ENCODE measurements around the gene DNAJC18.
"Not testable (repeated sequence)": the region's sequence is repeated elsewhere in the genome, so short reads cannot be mapped to it uniquely, and the experiment has no call there.

The DNAJC18 gene

GRCh38 chr5:139451878-139452660 lies 12.7 kb upstream of the DNAJC18 start:
- TF ChIP-seq, protein P1, sequence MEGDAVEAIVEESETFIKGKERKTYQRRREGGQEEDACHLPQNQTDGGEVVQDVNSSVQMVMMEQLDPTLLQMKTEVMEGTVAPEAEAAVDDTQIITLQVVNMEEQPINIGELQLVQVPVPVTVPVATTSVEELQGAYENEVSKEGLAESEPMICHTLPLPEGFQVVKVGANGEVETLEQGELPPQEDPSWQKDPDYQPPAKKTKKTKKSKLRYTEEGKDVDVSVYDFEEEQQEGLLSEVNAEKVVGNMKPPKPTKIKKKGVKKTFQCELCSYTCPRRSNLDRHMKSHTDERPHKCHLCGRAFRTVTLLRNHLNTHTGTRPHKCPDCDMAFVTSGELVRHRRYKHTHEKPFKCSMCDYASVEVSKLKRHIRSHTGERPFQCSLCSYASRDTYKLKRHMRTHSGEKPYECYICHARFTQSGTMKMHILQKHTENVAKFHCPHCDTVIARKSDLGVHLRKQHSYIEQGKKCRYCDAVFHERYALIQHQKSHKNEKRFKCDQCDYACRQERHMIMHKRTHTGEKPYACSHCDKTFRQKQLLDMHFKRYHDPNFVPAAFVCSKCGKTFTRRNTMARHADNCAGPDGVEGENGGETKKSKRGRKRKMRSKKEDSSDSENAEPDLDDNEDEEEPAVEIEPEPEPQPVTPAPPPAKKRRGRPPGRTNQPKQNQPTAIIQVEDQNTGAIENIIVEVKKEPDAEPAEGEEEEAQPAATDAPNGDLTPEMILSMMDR (conservative IDR thresholded peaks at IDR 0.05; ENCODE audit: control insufficient read depth, insufficient read depth, low read depth, low read length): no peak
- no peak for DNase-seq (ENCODE audit: low read depth)
- H3K4me3 ChIP-seq (ENCODE audit: control insufficient read depth, low read depth, low read length): no peak overlapping the region

GRCh38 chr5:139451176-139451575 lies 11.9 kb upstream of the DNAJC18 start:
- TF ChIP-seq, protein P1 (conservative IDR thresholded peaks at IDR 0.05; ENCODE audit: control insufficient read depth, insufficient read depth, low read depth, low read length): no peak
- DNase-seq (ENCODE audit: low read depth): no peak
- no peak overlapping the region for H3K4me3 ChIP-seq (ENCODE audit: control insufficient read depth, low read depth, low read length)

DNA sequence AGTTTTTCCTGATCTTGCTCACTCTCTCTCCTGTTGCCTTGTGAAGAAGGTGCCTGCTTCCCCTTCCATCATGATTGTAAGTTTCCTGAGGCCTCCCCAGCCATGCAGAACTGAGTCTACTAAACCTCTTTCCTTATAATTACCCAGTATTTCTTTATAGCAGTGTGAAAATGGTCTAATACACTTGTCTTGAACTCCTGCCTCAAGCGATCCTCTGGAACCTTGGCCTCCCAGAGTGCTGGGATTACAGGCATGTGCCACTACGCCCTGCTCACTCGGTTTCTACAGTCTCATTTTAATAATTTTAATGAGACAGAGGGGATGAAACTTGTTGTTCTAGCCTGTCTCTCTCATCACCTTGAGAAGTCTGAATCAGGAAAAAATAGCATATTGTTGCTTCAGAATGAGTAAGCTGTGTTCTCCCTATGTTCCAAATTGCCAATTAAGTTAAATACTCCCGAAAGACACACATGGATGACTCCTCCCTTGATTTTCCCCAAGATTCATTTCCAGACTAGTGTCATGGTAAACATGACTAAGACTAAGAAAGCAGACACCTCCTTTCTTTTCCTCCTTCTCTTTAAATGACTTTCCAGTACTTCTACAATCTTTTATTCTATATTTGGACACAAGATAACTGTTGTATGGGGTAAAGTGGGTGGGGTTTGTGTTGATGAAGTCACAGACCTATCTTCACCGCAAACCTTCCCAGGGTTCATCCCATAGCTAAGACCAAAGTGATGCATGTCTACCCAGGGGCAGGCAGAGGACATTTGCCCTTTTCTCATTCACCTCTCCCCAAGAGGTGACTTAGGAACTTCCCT lies 7.8 kb upstream of the DNAJC18 start:
- DNase-seq (ENCODE audit: low read depth): peak; percentile 81
- TF ChIP-seq, protein P1 (conservative IDR thresholded peaks at IDR 0.05; ENCODE audit: control insufficient read depth, insufficient read depth, low read depth, low read length): no peak
- H3K4me3 ChIP-seq (ENCODE audit: control insufficient read depth, low read depth, low read length): no peak overlapping the region

GRCh38 chr5:139445325-139446170 lies 6.2 kb upstream of the DNAJC18 start:
- DNase-seq (ENCODE audit: low read depth): peak; percentile 30
- TF ChIP-seq, protein P1 (conservative IDR thresholded peaks at IDR 0.05; ENCODE audit: control insufficient read depth, insufficient read depth, low read depth, low read length): no peak
- no peak overlapping the region for H3K4me3 ChIP-seq (ENCODE audit: control insufficient read depth, low read depth, low read length)

GRCh38 chr5:139443831-139444453 lies 4.6 kb upstream of the DNAJC18 start:
- DNase-seq (ENCODE audit: low read depth): peak; percentile 85
- TF ChIP-seq, protein P1 (conservative IDR thresholded peaks at IDR 0.05; ENCODE audit: control insufficient read depth, insufficient read depth, low read depth, low read length): no peak
- H3K4me3 ChIP-seq (ENCODE audit: control insufficient read depth, low read depth, low read length): no peak overlapping the region

GRCh38 chr5:139440416-139440815 lies 1.1 kb upstream of the DNAJC18 start:
- DNase-seq (ENCODE audit: low read depth); H3K4me3 ChIP-seq (ENCODE audit: control insufficient read depth, low read depth, low read length): not testable (repeated sequence)

Data from fibroblast of mammary gland (primary cell).